Activated T-helper 1 cell treated with anti-CD3 and anti-CD28 coated beads, Interleukin-12 subunit alpha, Interleukin-12 subunit beta, Interleukin-2, Interleukin-4 antibody, amounts not matched to agents 30 ng/mL and 10 ng/mL and 1 ng/mL, durations not matched to agents 14 hours and 24 hours and 36 hours (primary cell): ENCODE results near the gene DNAJB6. TPM values are rescaled to one million over a fixed set of nuclear protein-coding genes. Genes with fewer than 3 reads are reported as not detected.
"Not testable (repeated sequence)": the region's sequence is repeated elsewhere in the genome, so short reads cannot be mapped to it uniquely, and the experiment has no call there.

Source experiments
- DNase-seq: peaks from one replicate; pipeline ENCODE4 v3.0.0; 2021; ENCODE audit warnings: low spot score
- H3K27ac Mint-ChIP-seq: one replicate; pipeline ENCODE4 v1.8.0; 2021; ENCODE audit warnings: mild to moderate bottlenecking, mixed read lengths
- H3K27me3 Mint-ChIP-seq: one replicate; pipeline ENCODE4 v1.8.0; 2022; ENCODE audit warnings: mild to moderate bottlenecking, moderate library complexity, mixed read lengths; ENCODE audit not compliant: insufficient read depth
- H3K36me3 Mint-ChIP-seq: one replicate; pipeline ENCODE4 v1.8.0; 2021; ENCODE audit warnings: low read depth, mixed read lengths
- H3K4me1 Mint-ChIP-seq: one replicate; pipeline ENCODE4 v1.8.0; 2021; ENCODE audit warnings: low read depth, mixed read lengths
- H3K4me3 Mint-ChIP-seq: one replicate; pipeline ENCODE4 v1.8.0; 2021; ENCODE audit warnings: mild to moderate bottlenecking, moderate library complexity, mixed read lengths
- H3K9me3 Mint-ChIP-seq: one replicate; pipeline ENCODE4 v1.8.0; 2021; ENCODE audit warnings: mixed read lengths
- intact Hi-C: fragments of 100-400 bp; cut with micrococcal nuclease; formaldehyde crosslinking; loops from one replicate; pipeline ENCODE4 v1.15.1; 2024
- total RNA-seq: library from RNA; stranded (reverse); gene quantifications from 2 replicates; pipeline ENCODE4 v1.2.3, GENCODE V29; 2022

The DNAJB6 gene
- total RNA-seq, 1 donor from 2014 or later = 137 TPM

- H3K4me1 Mint-ChIP-seq = peaks cover 39% of the 10 kb centered on the region
- H3K9me3 Mint-ChIP-seq = no peaks in the 10 kb centered on the region
- H3K27me3 Mint-ChIP-seq = no peaks in the 10 kb centered on the region
- H3K36me3 Mint-ChIP-seq = no peaks in the 10 kb centered on the region
- no peak for DNase-seq
- intact Hi-C loops = no loop called here
- H3K27ac Mint-ChIP-seq = peak overlapping the region; percentile 67
- no peak overlapping the region for H3K4me3 Mint-ChIP-seq
Observed at GRCh38 chr7:157306846-157307838, 29.7 kb upstream of the DNAJB6 start.

- no peak overlapping the region for H3K27ac Mint-ChIP-seq
Observed at GRCh38 chr7:157309988-157310668, 26.7 kb upstream of the DNAJB6 start.

GRCh38 chr7:157310676-157311185 is 26.1 kb upstream of the DNAJB6 start:
- Mint-ChIP-seq H3K27me3 (no peaks in the 10 kb centered on the region), H3K9me3 (no peaks in the 10 kb centered on the region), H3K36me3 (no peaks in the 10 kb centered on the region), H3K4me1 (peaks cover 26% of the 10 kb centered on the region), H3K4me3 (no peak overlapping the region), H3K27ac (no peak overlapping the region)
- no peak for DNase-seq
- intact Hi-C loops = no loop called here

More at GRCh38 chr7:157309988-157310668, 26.7 kb upstream of the DNAJB6 start:
- Mint-ChIP-seq H3K4me1 (peaks cover 26% of the 10 kb centered on the region), H3K9me3 (no peaks in the 10 kb centered on the region), H3K36me3 (no peaks in the 10 kb centered on the region), H3K27me3 (no peaks in the 10 kb centered on the region), H3K4me3 (no peak overlapping the region)
- no peak for DNase-seq
- intact Hi-C loops = no loop called here

- Mint-ChIP-seq H3K9me3 (no peaks in the 10 kb centered on the region), H3K36me3 (no peaks in the 10 kb centered on the region), H3K27me3 (no peaks in the 10 kb centered on the region), H3K27ac (no peak overlapping the region), H3K4me1 (peaks cover 9% of the 10 kb centered on the region), H3K4me3 (no peak overlapping the region)
- no peak for DNase-seq
- intact Hi-C loops = no loop called here
Observed at GRCh38 chr7:157312941-157313340, 23.9 kb upstream of the DNAJB6 start.

- Mint-ChIP-seq H3K9me3 (no peaks in the 10 kb centered on the region), H3K27ac (no peak overlapping the region), H3K27me3 (no peaks in the 10 kb centered on the region), H3K36me3 (no peaks in the 10 kb centered on the region), H3K4me3 (no peak overlapping the region), H3K4me1 (peaks cover 15% of the 10 kb centered on the region)
- intact Hi-C loops = no loop called here
- no peak for DNase-seq
Observed at GRCh38 chr7:157313645-157314044, 23.2 kb upstream of the DNAJB6 start.

- Mint-ChIP-seq H3K4me1 (peaks cover 10% of the 10 kb centered on the region), H3K27me3 (no peaks in the 10 kb centered on the region), H3K9me3 (no peaks in the 10 kb centered on the region), H3K4me3 (no peak overlapping the region), H3K36me3 (no peaks in the 10 kb centered on the region), H3K27ac (peak overlapping the region; percentile 67)
- intact Hi-C loops = loop anchor here (2.0 kb wide), 2 partner anchors 15 to 19 kb away; partner anchors contain the start of gene DNAJB6
- no peak for DNase-seq
Observed at GRCh38 chr7:157318015-157318706, 18.6 kb upstream of the DNAJB6 start.

GRCh38 chr7:157320608-157320980 is 16.2 kb upstream of the DNAJB6 start:
- no peaks in the 10 kb centered on the region for H3K36me3 Mint-ChIP-seq

GRCh38 chr7:157323401-157323800 is 13.4 kb upstream of the DNAJB6 start:
- intact Hi-C loops = no loop called here
- no peak for DNase-seq
- Mint-ChIP-seq H3K27ac (no peak overlapping the region), H3K36me3 (no peaks in the 10 kb centered on the region), H3K4me3 (no peak overlapping the region), H3K27me3 (peaks cover 2% of the 10 kb centered on the region), H3K4me1 (peaks cover 4% of the 10 kb centered on the region), H3K9me3 (no peaks in the 10 kb centered on the region)

More at GRCh38 chr7:157320608-157320980, 16.2 kb upstream of the DNAJB6 start:
- Mint-ChIP-seq H3K27ac (no peak overlapping the region), H3K27me3 (peaks cover 2% of the 10 kb centered on the region), H3K9me3 (no peaks in the 10 kb centered on the region), H3K4me3 (no peak overlapping the region), H3K4me1 (peaks cover 10% of the 10 kb centered on the region)
- DNase-seq = no peak
- intact Hi-C loops = no loop called here

GRCh38 chr7:157329447-157329846 is 7.4 kb upstream of the DNAJB6 start:
- Mint-ChIP-seq H3K27ac (no peak overlapping the region), H3K4me3 (no peak overlapping the region), H3K27me3 (peaks cover 27% of the 10 kb centered on the region), H3K36me3 (no peaks in the 10 kb centered on the region), H3K9me3 (no peaks in the 10 kb centered on the region), H3K4me1 (no peaks in the 10 kb centered on the region)
- no peak for DNase-seq
- intact Hi-C loops = no loop called here

- H3K4me3 Mint-ChIP-seq, DNase-seq, H3K36me3 Mint-ChIP-seq: not testable (repeated sequence)
Observed at GRCh38 chr7:157330567-157330966, 6.2 kb upstream of the DNAJB6 start.

GRCh38 chr7:157331049-157331448 is 5.8 kb upstream of the DNAJB6 start:
- H3K4me1 Mint-ChIP-seq, H3K4me3 Mint-ChIP-seq, H3K36me3 Mint-ChIP-seq, H3K9me3 Mint-ChIP-seq, DNase-seq, H3K27ac Mint-ChIP-seq: not testable (repeated sequence)
- intact Hi-C loops = loop anchor here (10.0 kb wide), 1 partner anchor 436 kb away; the partner anchor contains the start of gene LMBR1
- H3K27me3 Mint-ChIP-seq = peaks cover 32% of the 10 kb centered on the region

More at GRCh38 chr7:157330567-157330966, 6.2 kb upstream of the DNAJB6 start:
- H3K27me3 Mint-ChIP-seq = peaks cover 32% of the 10 kb centered on the region
- not testable (repeated sequence) for H3K4me1 Mint-ChIP-seq, H3K27ac Mint-ChIP-seq, H3K9me3 Mint-ChIP-seq
- intact Hi-C loops = loop anchor here (10.0 kb wide), 1 partner anchor 436 kb away; the partner anchor contains the start of gene LMBR1

- intact Hi-C loops = loop anchor here (5.0 to 10.0 kb wide), 2 partner anchors 388 to 440 kb away; partner anchors contain the start of genes LMBR1 and NOM1
- H3K4me1 Mint-ChIP-seq = peaks cover 22% of the 10 kb centered on the region
Observed at GRCh38 chr7:157335236-157335635, 1.6 kb upstream of the DNAJB6 start.

More at GRCh38 chr7:157335236-157335635, 1.6 kb upstream of the DNAJB6 start:
- H3K9me3 Mint-ChIP-seq = no peaks in the 10 kb centered on the region
- peak overlapping the region; percentile 95 for H3K4me3 Mint-ChIP-seq
- peak overlapping the region; percentile 71 for H3K27ac Mint-ChIP-seq
- peaks cover 18% of the 10 kb centered on the region for H3K36me3 Mint-ChIP-seq
- DNase-seq = no peak
- H3K27me3 Mint-ChIP-seq = peaks cover 30% of the 10 kb centered on the region
